SJSA1 (cell line): ENCODE data around the gene GLG1. TPM values are rescaled to one million over a fixed set of nuclear protein-coding genes. Genes with fewer than 3 reads are reported as not detected.
A peak's percentile ranks its signal among the peaks of the same experiment; 100 is the strongest.

Experiments
- DNase-seq, 2 experiments: peaks; one replicate each; pipeline ENCODE4 v3.0.0-alpha.2; 2015 to 2020; ENCODE audit warnings: low spot score in 2 of 2, low read depth in 1 of 2
- H3K27ac ChIP-seq: fragments of 250-450 bp; sonication (Bioruptor Pico); 2 replicates; pipeline ENCODE4 v1.5.1; 2020; ENCODE audit warnings: mild to moderate bottlenecking, moderate library complexity
- H3K27me3 ChIP-seq: fragments of 250-450 bp; sonication (Bioruptor Pico); replicated peaks from 2 replicates; pipeline ENCODE4 v1.5.1; 2020; ENCODE audit warnings: mild to moderate bottlenecking, moderate library complexity
- H3K36me3 ChIP-seq: fragments of 250-450 bp; sonication (Bioruptor Pico); 2 replicates; pipeline ENCODE4 v1.5.1; 2020; ENCODE audit warnings: mild to moderate bottlenecking
- H3K4me1 ChIP-seq: fragments of 250-450 bp; sonication (Bioruptor Pico); replicated peaks from 2 replicates; pipeline ENCODE4 v1.6.1; 2021; ENCODE audit warnings: mild to moderate bottlenecking
- H3K4me3 ChIP-seq: fragments of 250-450 bp; sonication (Bioruptor Pico); 2 replicates; pipeline ENCODE4 v1.5.1; 2020; ENCODE audit warnings: mild to moderate bottlenecking
- H3K9me3 ChIP-seq: fragments of 250-450 bp; sonication (Bioruptor Pico); replicated peaks from 2 replicates; pipeline ENCODE4 v1.5.1; 2020; ENCODE audit warnings: mild to moderate bottlenecking
- total RNA-seq: library from RNA; depleted of rRNA; stranded (reverse); fragments of >200 nt; shearing (Covaris generic); gene quantifications from 2 replicates; pipeline ENCODE4 v1.2.3, GENCODE V29; 2014

Gene GLG1
- total RNA-seq, 1 experiment from 2014 or later: 78.5 TPM

DNA sequence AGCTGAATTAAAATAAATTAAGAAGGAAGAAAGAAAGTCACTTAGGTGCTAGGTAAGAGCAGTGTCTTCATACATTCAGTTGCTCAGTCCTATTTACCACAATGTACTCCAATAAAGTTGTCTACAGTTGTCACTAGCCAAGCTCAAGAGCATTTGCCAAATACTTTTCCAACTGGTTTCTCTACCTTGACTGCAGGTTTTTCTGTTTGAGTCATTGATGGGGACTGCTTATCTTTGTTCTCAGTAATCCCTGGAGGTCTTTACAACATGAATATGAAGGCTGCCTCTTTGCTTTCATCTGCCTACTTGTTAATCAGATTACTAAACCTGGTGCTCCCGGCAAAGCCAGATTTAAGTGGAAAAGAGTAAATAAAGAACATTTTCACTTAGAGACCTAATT is 121.0 kb downstream of the GLG1 start:
- H3K27me3 ChIP-seq: no peaks in the 10 kb centered on the region
- peaks cover 59% of the 10 kb centered on the region for H3K36me3 ChIP-seq
- H3K27ac ChIP-seq: no peak overlapping the region

DNA sequence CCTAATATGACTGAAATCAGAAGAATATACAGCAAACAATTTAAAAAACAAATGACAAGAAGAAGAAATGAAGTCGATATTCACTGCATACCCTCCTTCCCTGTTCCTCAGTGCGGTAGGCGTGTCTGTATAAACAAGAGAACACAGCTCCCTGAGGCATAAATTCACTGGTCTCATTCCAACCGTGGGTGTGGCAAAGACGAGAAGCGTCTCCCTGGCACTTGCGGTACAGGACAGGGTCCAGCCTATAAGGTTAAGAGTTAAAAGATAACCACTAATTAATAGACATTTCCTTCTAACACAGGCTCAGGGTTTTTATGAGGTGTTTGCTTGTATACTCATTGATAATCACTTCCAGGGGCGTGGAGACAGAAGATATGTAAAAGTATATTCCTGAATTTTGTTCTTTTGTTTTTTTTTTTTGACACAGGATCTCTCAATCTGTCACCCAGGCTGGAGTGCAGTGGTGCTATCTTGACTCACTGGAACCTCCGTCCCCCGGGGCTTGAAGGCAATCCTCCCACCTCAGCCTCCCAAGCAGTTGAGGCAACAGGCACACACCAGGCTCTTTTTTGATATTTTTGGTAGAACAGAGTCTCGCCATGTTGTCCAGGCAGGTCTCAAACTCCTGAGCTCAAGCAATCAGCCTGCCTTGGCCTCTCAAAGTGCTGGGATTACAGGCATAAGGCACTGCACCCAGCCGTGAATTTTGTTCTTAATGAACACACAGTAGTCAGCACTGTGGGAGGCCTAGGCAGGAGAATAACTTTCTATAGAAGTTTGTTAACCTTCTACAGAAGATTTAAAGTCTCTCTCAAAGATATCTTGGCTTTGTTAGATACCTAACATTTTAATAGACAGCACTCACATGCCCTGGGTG is 126.5 kb downstream of the GLG1 start:
- H3K27ac ChIP-seq: peak overlapping the region; percentile 32; the same call in 1 of the 2 replicates
- no peak overlapping the region for H3K4me3 ChIP-seq
- no peaks in the 10 kb centered on the region for H3K27me3 ChIP-seq
- peak; percentile 41 to 54 for DNase-seq
- 0 out of 2 replicates have a peak, but pooled peaks cover 3% of the 10 kb centered on the region for H3K9me3 ChIP-seq
- H3K36me3 ChIP-seq: peaks cover 61% of the 10 kb centered on the region
- H3K4me1 ChIP-seq: peaks cover 17% of the 10 kb centered on the region

More for the DNA sequence above, 121.0 kb downstream of the GLG1 start:
- no peak overlapping the region for H3K4me3 ChIP-seq
- H3K4me1 ChIP-seq: peaks cover 2% of the 10 kb centered on the region
- 0 out of 2 replicates have a peak, but pooled peaks cover 1% of the 10 kb centered on the region for H3K9me3 ChIP-seq
- DNase-seq: no peak

DNA sequence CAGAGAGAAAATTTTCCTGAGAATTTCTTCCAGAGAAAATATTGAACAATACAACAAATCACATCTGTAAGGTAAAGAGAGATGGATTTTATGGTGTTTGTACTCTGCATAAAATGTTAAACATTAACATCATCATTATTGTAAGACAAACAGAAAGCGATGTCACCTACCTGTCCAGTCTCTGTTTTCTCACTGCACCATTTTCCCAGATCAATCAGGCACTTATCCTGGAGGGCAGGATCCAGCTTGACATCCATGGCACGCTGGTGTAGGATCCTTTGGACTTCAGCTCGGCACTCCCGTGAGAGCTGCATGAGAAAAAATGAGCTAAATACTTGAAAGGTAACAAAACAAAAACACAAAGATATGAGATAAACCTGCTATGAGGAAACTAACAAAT is 129.7 kb downstream of the GLG1 start:
- DNase-seq: no peak
- no peak overlapping the region for H3K27ac ChIP-seq
- peaks cover 17% of the 10 kb centered on the region for H3K4me1 ChIP-seq
- no peaks in the 10 kb centered on the region for H3K27me3 ChIP-seq
- 0 out of 2 replicates have a peak, but pooled peaks cover 3% of the 10 kb centered on the region for H3K9me3 ChIP-seq
- H3K4me3 ChIP-seq: no peak overlapping the region
- peaks cover 61% of the 10 kb centered on the region for H3K36me3 ChIP-seq

DNA sequence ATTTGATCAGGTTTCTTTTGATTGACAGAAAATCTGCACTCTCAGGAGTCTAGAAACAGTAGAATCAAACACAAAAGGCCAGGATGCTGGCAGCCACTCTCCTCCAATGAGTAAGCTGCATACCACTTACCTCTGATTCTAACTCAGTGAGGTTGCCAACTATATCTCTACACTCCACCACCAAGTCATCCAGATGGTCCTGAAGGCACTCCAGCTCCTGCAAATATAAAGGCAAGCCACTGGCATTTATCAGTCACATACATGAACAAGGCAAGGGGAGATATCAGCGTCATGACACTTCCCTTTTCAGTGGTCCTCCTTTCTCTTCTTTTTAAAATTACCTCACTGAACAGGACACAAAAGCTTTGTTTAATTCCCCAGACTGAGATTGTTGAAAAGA is 132.5 kb downstream of the GLG1 start:
- Histone ChIP-seq H3K9me3 (no peaks in the 10 kb centered on the region), H3K27me3 (no peaks in the 10 kb centered on the region), H3K36me3 (peaks cover 76% of the 10 kb centered on the region), H3K4me1 (no peaks in the 10 kb centered on the region; the same call in 1 of the 2 replicates), H3K4me3 (no peak overlapping the region), H3K27ac (no peak overlapping the region)
- no peak for DNase-seq

DNA sequence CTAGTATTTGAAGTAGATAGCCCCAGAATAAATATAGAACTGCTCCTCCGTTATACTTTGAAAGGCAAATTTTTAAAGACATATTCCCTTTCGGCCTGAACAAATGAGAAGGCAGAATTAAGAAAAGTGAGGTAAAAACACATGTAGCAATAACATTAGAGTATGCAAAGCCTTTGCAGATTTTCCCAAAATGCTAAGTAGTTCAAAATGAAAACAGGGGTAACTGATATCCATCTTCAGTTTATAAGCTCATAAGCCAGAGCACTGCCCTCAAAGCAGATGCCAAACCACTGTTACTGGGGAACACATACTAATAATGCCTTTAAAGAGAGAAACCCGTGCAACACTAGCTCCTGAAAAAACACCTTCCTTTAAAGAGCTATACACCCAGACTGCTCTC is 134.4 kb downstream of the GLG1 start:
- Histone ChIP-seq H3K27ac (no peak overlapping the region), H3K36me3 (peaks cover 83% of the 10 kb centered on the region), H3K27me3 (no peaks in the 10 kb centered on the region), H3K9me3 (no peaks in the 10 kb centered on the region), H3K4me3 (no peak overlapping the region), H3K4me1 (no peaks in the 10 kb centered on the region)
- no peak for DNase-seq

DNA sequence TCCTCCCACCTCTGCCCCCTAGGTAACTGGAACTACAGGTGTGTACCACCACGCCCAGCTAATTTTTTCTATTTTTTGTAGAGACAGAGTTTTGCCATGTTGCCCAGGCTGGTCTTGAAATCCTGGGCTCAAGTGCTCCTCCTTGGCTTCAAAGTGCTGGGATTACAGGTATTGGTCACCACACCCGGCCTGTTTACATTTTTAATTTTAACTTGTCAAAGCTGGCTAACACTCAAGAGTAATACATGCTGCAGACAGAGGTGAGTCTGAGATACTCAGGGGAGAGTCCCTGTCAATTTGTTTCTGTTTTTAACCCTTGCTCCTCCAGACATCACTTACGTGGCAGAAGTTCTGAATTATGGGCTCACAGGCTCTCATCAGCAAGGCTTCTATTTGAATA is 134.9 kb downstream of the GLG1 start:
- no peaks in the 10 kb centered on the region for H3K9me3 ChIP-seq
- H3K27me3 ChIP-seq: no peaks in the 10 kb centered on the region
- no peak overlapping the region for H3K4me3 ChIP-seq
- H3K27ac ChIP-seq: no peak overlapping the region
- no peaks in the 10 kb centered on the region for H3K4me1 ChIP-seq
- DNase-seq: no peak
- H3K36me3 ChIP-seq: peaks cover 80% of the 10 kb centered on the region

DNA sequence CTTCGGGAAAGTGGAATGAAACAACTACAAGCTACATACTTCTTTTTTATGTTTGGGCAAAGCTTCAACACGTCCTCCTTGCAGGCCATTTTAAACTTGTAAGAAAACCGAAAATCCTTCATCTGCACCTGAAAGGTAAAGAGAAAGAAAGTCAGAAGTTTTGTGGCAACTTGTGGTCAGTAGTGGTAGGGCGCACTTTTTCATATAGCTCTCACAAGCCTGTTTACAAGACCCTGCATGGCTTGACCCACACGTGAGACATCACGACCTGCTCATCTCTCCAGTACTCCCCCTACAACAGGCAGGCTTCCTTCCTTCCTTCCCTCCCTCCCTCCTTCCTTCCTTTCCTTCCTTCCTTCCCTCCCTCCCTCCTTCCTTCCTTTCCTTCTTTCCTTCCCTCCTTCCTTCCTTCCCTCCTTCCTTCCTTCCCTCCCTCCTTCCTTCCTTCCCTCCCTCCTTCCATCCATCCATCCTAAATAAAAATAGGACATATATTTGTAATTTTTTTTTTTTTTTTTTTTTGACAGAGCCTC is 136.9 kb downstream of the GLG1 start:
- no peak for DNase-seq
- no peak overlapping the region for H3K27ac ChIP-seq
- H3K9me3 ChIP-seq: no peaks in the 10 kb centered on the region
- H3K36me3 ChIP-seq: peaks cover 80% of the 10 kb centered on the region
- no peak overlapping the region for H3K4me3 ChIP-seq
- no peaks in the 10 kb centered on the region for H3K4me1 ChIP-seq
- no peaks in the 10 kb centered on the region for H3K27me3 ChIP-seq

DNA sequence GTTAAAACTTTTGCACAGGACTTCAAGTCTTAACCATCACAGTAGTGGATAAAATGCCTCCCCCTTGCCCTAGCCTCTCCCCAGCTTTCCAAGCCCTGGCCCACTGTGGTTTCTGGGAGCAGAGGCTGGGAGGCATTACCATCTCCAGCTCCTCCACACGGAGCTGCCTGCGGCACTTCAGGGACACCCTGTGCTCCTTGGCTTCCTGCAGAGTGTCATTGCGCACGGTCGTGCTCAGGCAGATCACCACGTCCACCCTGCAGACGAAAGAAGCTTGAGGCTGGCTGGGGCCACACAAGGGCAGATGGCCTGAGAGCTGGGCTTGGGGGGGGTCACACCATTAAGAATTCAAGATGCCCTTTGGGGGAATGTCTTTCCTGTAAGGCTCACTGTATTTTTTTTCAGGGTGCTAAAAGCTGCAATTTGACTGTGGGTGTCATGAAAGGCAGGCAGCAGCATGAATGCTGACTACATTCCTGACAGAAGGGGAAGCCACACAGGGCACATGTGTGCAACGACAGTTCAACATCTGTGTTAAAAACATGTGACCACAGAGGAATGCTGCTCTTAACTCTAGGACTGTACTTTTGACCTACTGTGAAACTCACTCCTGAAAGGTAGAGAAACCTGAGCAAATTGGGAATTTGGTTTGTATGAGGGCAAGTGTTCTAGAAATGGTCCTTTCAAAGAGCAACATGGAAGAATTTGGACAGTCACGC is 137.9 kb downstream of the GLG1 start:
- H3K4me1 ChIP-seq: no peaks in the 10 kb centered on the region
- H3K9me3 ChIP-seq: no peaks in the 10 kb centered on the region
- no peak overlapping the region for H3K4me3 ChIP-seq
- no peak for DNase-seq
- peaks cover 79% of the 10 kb centered on the region for H3K36me3 ChIP-seq
- H3K27me3 ChIP-seq: no peaks in the 10 kb centered on the region
- no peak overlapping the region for H3K27ac ChIP-seq

DNA sequence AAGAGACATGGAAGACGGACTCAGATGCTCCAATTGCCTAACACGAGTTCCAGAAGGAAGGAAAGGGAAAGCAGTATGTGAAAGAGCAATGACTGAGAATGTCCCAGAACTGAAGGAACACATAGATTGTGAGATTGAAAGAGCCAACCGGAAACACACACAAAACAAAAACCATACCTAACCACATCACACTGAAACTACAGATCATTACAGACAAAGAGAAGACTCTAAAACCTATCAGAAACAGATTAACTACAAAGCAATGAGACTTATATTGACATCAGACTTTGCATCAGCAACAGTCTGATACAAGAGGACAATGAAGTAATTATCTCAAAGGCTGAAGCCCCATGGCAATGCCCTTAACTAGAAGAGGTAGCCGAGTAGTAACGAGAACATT is 140.0 kb downstream of the GLG1 start:
- Histone ChIP-seq H3K4me1 (no peaks in the 10 kb centered on the region), H3K36me3 (peaks cover 86% of the 10 kb centered on the region), H3K27ac (no peak overlapping the region), H3K9me3 (no peaks in the 10 kb centered on the region), H3K27me3 (no peaks in the 10 kb centered on the region), H3K4me3 (no peak overlapping the region)
- DNase-seq: no peak

DNA sequence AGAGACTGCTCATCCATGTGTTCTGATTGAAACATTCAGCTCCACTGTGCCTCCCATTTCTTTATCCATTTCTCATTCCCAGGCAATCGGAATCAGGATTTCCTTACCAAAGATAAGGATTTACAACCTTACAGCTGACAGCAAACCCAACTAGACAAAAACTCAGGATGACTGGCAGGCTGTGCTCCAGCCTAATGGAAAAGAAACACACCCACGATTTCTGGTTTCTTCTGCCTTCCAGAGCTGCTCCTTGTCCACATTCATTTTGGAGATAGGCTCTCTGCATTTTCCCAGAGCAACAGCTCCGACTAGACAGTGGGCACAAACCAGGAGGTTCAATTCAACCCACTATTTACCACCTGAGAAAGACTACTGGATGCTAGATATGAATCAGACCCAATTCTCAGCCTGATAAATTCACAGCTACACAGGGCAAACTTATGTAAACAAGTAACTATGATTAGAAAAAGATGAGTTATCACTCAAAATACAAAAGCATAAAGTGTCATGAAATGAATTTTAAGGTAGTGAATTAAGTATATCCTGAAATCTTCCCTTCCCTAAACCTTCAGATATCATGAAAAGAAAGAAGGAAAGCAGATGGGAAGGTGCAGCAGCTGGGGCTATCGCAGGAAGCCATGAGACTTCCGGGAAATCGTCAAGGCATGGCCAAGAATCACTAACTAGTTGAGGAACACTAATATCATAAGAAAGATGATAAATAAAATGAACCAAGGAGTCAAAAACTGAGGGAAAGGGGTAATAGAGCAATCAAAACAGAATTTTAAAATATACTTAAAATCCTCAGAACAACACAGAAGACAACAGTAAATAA is 140.8 kb downstream of the GLG1 start:
- Histone ChIP-seq H3K4me1 (no peaks in the 10 kb centered on the region), H3K9me3 (no peaks in the 10 kb centered on the region), H3K36me3 (peaks cover 83% of the 10 kb centered on the region), H3K4me3 (no peak overlapping the region), H3K27ac (no peak overlapping the region), H3K27me3 (no peaks in the 10 kb centered on the region)
- DNase-seq: no peak

DNA sequence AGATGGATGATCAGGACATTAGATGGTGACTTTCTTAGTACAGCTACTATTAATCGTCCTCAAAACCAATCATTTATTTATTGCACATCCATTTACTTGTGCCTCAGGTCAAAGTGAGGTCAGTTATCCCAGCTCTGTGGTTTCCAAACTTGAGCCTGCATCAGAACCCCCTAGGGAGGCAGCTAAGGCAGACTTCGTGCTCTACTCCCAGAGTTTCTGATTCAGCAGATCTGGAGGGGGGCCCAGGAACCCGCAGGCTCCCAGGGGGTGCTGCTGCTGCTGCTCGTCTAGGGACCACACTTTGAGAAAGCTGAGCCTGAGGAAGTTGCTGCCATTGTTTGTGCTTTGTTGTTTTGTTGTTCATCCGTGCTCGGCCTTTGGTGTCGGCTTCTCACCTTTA is 141.6 kb downstream of the GLG1 start:
- Histone ChIP-seq H3K36me3 (peaks cover 77% of the 10 kb centered on the region), H3K9me3 (no peaks in the 10 kb centered on the region), H3K4me1 (no peaks in the 10 kb centered on the region), H3K27me3 (no peaks in the 10 kb centered on the region), H3K27ac (no peak overlapping the region), H3K4me3 (no peak overlapping the region)
- DNase-seq: no peak

DNA sequence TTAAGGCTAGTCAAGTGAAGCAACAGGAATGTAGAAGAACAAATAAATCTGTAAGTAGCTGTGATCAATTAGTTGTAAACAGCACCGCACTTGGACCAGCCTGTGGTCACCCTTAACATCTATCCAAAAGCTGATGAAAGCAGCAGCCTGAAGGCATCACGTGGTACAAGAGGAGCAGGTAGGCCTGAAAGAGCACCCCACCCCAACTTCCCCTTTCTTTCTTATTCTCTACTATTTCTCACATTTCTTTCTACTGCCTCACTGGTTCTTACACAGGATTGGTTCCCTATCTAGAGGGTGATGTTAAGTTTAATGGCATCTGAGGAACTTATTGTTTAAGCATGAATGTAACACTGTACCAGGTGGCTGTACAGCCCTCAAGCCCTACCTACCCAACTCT is 143.0 kb downstream of the GLG1 start:
- Histone ChIP-seq H3K4me1 (no peaks in the 10 kb centered on the region), H3K27ac (no peak overlapping the region), H3K9me3 (no peaks in the 10 kb centered on the region), H3K36me3 (peaks cover 77% of the 10 kb centered on the region), H3K4me3 (no peak overlapping the region), H3K27me3 (no peaks in the 10 kb centered on the region)
- DNase-seq: no peak

DNA sequence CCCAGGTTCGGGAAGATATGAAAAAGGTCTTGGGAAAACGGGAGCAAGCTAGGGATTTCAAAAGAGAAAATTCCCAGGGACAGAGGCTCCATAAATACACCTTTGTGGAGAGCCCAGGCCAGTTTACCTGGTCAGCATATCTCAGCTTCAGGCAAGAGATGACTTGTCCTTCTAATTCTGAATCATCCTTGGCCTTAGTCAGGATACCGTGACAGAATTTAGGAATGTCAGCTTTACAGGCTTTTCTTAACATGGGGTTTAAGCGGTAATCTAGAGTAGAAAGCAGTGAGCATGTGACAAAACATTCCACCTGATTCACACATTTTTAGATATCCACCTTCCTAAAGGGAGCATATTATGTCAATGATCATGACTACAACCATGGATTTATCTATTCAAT is 144.6 kb downstream of the GLG1 start:
- Histone ChIP-seq H3K9me3 (no peaks in the 10 kb centered on the region), H3K4me1 (no peaks in the 10 kb centered on the region), H3K36me3 (peaks cover 73% of the 10 kb centered on the region), H3K27me3 (no peaks in the 10 kb centered on the region), H3K27ac (no peak overlapping the region), H3K4me3 (no peak overlapping the region)
- DNase-seq: no peak
